Measurements from ENCODE around the gene NCOA3.

DNA sequence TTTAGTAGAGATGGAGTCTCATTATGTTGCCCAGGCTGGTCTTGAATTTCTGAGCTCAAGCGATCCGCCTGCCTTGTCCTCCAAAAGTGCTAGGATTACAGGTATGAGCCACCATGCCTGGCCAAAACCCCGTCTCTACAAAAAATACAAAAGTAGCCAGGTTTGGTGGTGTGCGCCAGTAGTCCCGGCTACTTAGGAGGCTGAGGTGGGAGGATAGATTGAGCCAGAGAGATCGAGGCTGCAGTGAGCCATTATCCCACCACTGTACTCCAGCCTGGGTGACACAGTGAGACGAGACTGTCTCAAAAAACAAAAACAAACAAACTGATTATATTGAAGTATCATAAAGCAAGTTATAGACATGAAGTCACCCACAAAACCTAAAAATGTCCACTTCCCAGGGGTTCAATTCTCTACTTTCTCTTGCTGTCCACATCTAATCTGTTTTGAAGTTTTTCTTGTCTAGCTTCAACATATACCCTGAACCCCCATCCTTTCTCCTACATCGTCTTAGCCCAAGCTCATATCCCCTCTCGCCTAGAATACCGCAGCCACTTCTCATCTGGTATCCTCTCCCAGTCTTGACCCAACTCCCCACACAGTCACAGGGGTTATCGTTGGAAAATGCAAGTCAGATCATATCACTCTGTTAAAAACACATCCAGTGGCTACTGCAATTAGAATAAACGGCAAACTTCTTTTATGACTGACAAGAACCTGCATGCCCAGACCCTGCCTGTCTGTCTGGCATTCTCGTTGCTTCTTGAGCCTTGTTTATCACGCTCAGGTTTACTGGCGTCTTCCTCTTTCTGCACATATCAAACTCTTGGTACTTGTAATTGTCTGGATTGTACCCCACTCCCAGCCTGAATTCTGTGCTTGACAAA, 20.1 kb upstream of the NCOA3 start:
- TF ChIP-seq POLR2A (IDR thresholded peaks at IDR 0.05): no peak
- TF ChIP-seq, protein P1, sequence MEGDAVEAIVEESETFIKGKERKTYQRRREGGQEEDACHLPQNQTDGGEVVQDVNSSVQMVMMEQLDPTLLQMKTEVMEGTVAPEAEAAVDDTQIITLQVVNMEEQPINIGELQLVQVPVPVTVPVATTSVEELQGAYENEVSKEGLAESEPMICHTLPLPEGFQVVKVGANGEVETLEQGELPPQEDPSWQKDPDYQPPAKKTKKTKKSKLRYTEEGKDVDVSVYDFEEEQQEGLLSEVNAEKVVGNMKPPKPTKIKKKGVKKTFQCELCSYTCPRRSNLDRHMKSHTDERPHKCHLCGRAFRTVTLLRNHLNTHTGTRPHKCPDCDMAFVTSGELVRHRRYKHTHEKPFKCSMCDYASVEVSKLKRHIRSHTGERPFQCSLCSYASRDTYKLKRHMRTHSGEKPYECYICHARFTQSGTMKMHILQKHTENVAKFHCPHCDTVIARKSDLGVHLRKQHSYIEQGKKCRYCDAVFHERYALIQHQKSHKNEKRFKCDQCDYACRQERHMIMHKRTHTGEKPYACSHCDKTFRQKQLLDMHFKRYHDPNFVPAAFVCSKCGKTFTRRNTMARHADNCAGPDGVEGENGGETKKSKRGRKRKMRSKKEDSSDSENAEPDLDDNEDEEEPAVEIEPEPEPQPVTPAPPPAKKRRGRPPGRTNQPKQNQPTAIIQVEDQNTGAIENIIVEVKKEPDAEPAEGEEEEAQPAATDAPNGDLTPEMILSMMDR (IDR thresholded peaks at IDR 0.05): no peak
